WTC11 (cell line): ENCODE results near the gene HHEX. TPM values are rescaled to one million over a fixed set of nuclear protein-coding genes. Genes with fewer than 3 reads are reported as not detected.

Experiments used
- total RNA-seq: library from RNA; stranded (reverse); gene quantifications from 3 replicates; pipeline ENCODE4 v1.2.3, GENCODE V29; 2021

HHEX gene
- total RNA-seq, 1 experiment from 2014 or later, result 4.5 TPM

Other genes starting within 250 kb of the HHEX start
- 44.0 to 50.5 TPM (median 45.2 TPM) in 3 replicates for gene IDE, start 115.9 kb upstream of the HHEX start, total RNA-seq
- gene KIF11, start 96.8 kb upstream of the HHEX start, total RNA-seq, result 46.0 to 55.7 TPM (median 47.5 TPM) in 3 replicates
- gene EXOC6, start 158.6 kb downstream of the HHEX start, total RNA-seq, result 4.4 to 5.0 TPM (median 4.5 TPM) in 3 replicates